Suppressor macrophage treated with lipopolysaccharide for 4 hours (primary cell): Measurements from ENCODE around the gene CELF2.
A peak's percentile ranks its signal among the peaks of the same experiment; 100 is the strongest.

Source experiments
- DNase-seq: peaks from one replicate; pipeline ENCODE4 v3.0.0-alpha.2; 2020

Gene CELF2

GRCh38 chr10:11255796-11256444 lies 238.2 kb downstream of the CELF2 start:
- no peak for DNase-seq

- no peak for DNase-seq
These were observed 239.2 kb downstream of the CELF2 start for GRCh38 chr10:11256896-11257295.

- no peak for DNase-seq
These were observed 239.9 kb downstream of the CELF2 start for GRCh38 chr10:11257440-11258090.

- DNase-seq, result no peak
These were observed 242.5 kb downstream of the CELF2 start for GRCh38 chr10:11260170-11260569.

- no peak for DNase-seq
These were observed 243.5 kb downstream of the CELF2 start for GRCh38 chr10:11261143-11261542.

GRCh38 chr10:11261687-11262493 lies 244.2 kb downstream of the CELF2 start:
- no peak for DNase-seq

GRCh38 chr10:11262494-11263345 lies 245.0 kb downstream of the CELF2 start:
- DNase-seq, result no peak

GRCh38 chr10:11263767-11264166 lies 246.1 kb downstream of the CELF2 start:
- no peak for DNase-seq

- DNase-seq, result no peak
These were observed 246.8 kb downstream of the CELF2 start for GRCh38 chr10:11264296-11265048.

GRCh38 chr10:11265484-11265883 lies 247.8 kb downstream of the CELF2 start:
- DNase-seq, result no peak

- DNase-seq, result no peak
These were observed 248.8 kb downstream of the CELF2 start for GRCh38 chr10:11266426-11266825.

GRCh38 chr10:11270135-11270857 lies 252.6 kb downstream of the CELF2 start:
- DNase-seq, result peak; percentile 64

- no peak for DNase-seq
These were observed 253.1 kb downstream of the CELF2 start for GRCh38 chr10:11270858-11271179.

GRCh38 chr10:11272915-11273389 lies 255.3 kb downstream of the CELF2 start:
- peak; percentile 72 for DNase-seq

GRCh38 chr10:11274452-11274851 lies 256.8 kb downstream of the CELF2 start:
- no peak for DNase-seq

GRCh38 chr10:11275651-11276050 lies 258.0 kb downstream of the CELF2 start:
- DNase-seq, result no peak

GRCh38 chr10:11276449-11276990 lies 258.8 kb downstream of the CELF2 start:
- DNase-seq, result no peak

- no peak for DNase-seq
These were observed 261.6 kb downstream of the CELF2 start for GRCh38 chr10:11279314-11279713.

- DNase-seq, result no peak
These were observed 262.7 kb downstream of the CELF2 start for GRCh38 chr10:11280187-11280932.

- no peak for DNase-seq
These were observed 264.5 kb downstream of the CELF2 start for GRCh38 chr10:11282156-11282555.
